HCT116 (cell line): ENCODE results near the gene ACBD4. TPM values are rescaled to one million over a fixed set of nuclear protein-coding genes. Genes with fewer than 3 reads are reported as not detected.

Experiments
- ATAC-seq: fragments of 200-7000 bp; cut with Tn5 transposase; 2 replicates; pipeline ENCODE4 v1.9.1; 2020; ENCODE audit warnings: mild to moderate bottlenecking, moderate library complexity
- BruUV-seq: library from RNA; stranded (reverse); fragments of 400-500 nt; replicated peaks from 2 replicates; lab custom pipeline; 2021; lab: Mats Ljungman, UMichigan
- CTCF ChIA-PET: fragments of 300-600 bp; sonication (Branson Sonifier 250); formaldehyde crosslinking; loops from one replicate; lab custom pipeline; 2021; ENCODE audit warnings: antibody characterized with exemption; lab: Charles Lee
- POLR2A ChIA-PET: fragments of 300-600, 350-600 bp; sonication (Branson Sonifier 250); formaldehyde crosslinking; loops from one replicate; lab custom pipeline; 2021; ENCODE audit warnings: antibody characterized with exemption; lab: Charles Lee
- RAD21 ChIA-PET, 2 experiments: fragments of 300-600 bp; sonication (Branson Sonifier 250); formaldehyde crosslinking; loops; one replicate each; lab custom pipeline; 2023; ENCODE audit warnings: low total read pairs in 2 of 2; ENCODE audit not compliant: uncharacterized antibody in 2 of 2, unreplicated experiment in 2 of 2, low non-redundant PET in 1 of 2; lab: Charles Lee
- DNase-seq: peaks from one replicate; pipeline ENCODE4 v3.0.0-alpha.2; 2010; ENCODE audit warnings: low read depth, low spot score
- H2AFZ ChIP-seq: fragments of 200-600 bp; shearing (Covaris generic), sonication (generic); 2 replicates; pipeline ENCODE4 v1.6.1; 2017; ENCODE audit warnings: low read depth, mixed run types, mixed read lengths, antibody characterized with exemption, low read length; ENCODE audit not compliant: poor library complexity, severe bottlenecking
- H3K27ac ChIP-seq: 2 replicates; pipeline ENCODE4 v1.5.1; 2012; ENCODE audit warnings: low read depth, low read length
- H3K27me3 ChIP-seq: fragments of 200-600 bp; sonication (generic); 2 replicates; pipeline ENCODE4 v1.6.1; 2016; ENCODE audit warnings: mixed run types, low read length, mixed read lengths; ENCODE audit not compliant: insufficient read depth
- H3K36me3 ChIP-seq, 2 experiments: fragments of 200-500 bp in 1 of 2; fragments of 200-600 bp in 1 of 2; sonication (Bioruptor generic) in 1 of 2; sonication (generic) in 1 of 2; 2 replicates each; pipeline versions ENCODE4 v1.5.1 to v1.6.1; 2014 to 2016; ENCODE audit warnings: low read length in 2 of 2, inconsistent platforms in 1 of 2, mixed read lengths in 1 of 2, mixed run types in 1 of 2; ENCODE audit not compliant: insufficient read depth in 2 of 2, control insufficient read depth in 1 of 2
- H3K4me1 ChIP-seq, 2 experiments: fragments of 200-600 bp in 1 of 2; sonication (generic) in 1 of 2; 2 replicates each; pipeline versions ENCODE4 v1.5.1 to v1.6.1; 2012 to 2017; ENCODE audit warnings: low read length in 2 of 2, inconsistent platforms in 1 of 2, mild to moderate bottlenecking in 1 of 2, mixed read lengths in 1 of 2, mixed run types in 1 of 2, moderate library complexity in 1 of 2; ENCODE audit not compliant: insufficient read depth in 2 of 2, control insufficient read depth in 1 of 2
- H3K4me2 ChIP-seq: fragments of 200-600 bp; sonication (generic); 2 replicates; pipeline ENCODE4 v1.6.1; 2017; ENCODE audit warnings: mixed run types, low read length, mixed read lengths
- H3K4me3 ChIP-seq, 2 experiments: fragments of 200-600 bp in 1 of 2; sonication (generic) in 1 of 2; replicated peaks in 1 of 2; 2 replicates each; pipeline ENCODE4 v1.5.1; 2011 to 2016; ENCODE audit warnings: low read length in 2 of 2, control low read depth in 1 of 2, low read depth in 1 of 2, mild to moderate bottlenecking in 1 of 2, mixed read lengths in 1 of 2, mixed run types in 1 of 2
- H3K79me2 ChIP-seq: fragments of 200-600 bp; sonication (generic); 2 replicates; pipeline ENCODE4 v1.6.1; 2017; ENCODE audit warnings: mild to moderate bottlenecking, mixed run types, low read length, moderate library complexity, mixed read lengths; ENCODE audit not compliant: insufficient read depth
- H3K9ac ChIP-seq: fragments of 200-600 bp; sonication (generic); 2 replicates; pipeline ENCODE4 v1.6.1; 2016; ENCODE audit warnings: low read length, mixed read lengths
- H3K9me2 ChIP-seq: fragments of 200-600 bp; sonication (generic), shearing (Covaris generic); 2 replicates; pipeline ENCODE4 v1.6.1; 2017; ENCODE audit warnings: mixed run types, mild to moderate bottlenecking, moderate library complexity; ENCODE audit not compliant: insufficient read depth
- H3K9me3 ChIP-seq, 2 experiments: fragments of 200-500 bp in 1 of 2; fragments of 200-600 bp in 1 of 2; sonication (Bioruptor generic) in 1 of 2; sonication (generic) in 1 of 2; 2 replicates each; pipeline ENCODE4 v1.6.1; 2014 to 2017; ENCODE audit warnings: low read length in 2 of 2, mixed read lengths in 2 of 2, inconsistent platforms in 1 of 2, low read depth in 1 of 2, mild to moderate bottlenecking in 1 of 2, mixed run types in 1 of 2, moderate library complexity in 1 of 2; ENCODE audit not compliant: control insufficient read depth in 1 of 2, insufficient read depth in 1 of 2
- H4K20me1 ChIP-seq: fragments of 200-600 bp; sonication (generic), shearing (Covaris generic); 2 replicates; pipeline ENCODE4 v1.6.1; 2017; ENCODE audit warnings: mixed run types, mild to moderate bottlenecking, moderate library complexity; ENCODE audit not compliant: insufficient read depth
- CEBPB ChIP-seq: IDR thresholded peaks from 2 replicates; pipeline ENCODE4 v1.6.1; 2012; ENCODE audit warnings: low read depth
- CTCF ChIP-seq, 3 experiments: fragments of 200-600 bp in 1 of 3; sonication (generic) in 1 of 3; IDR thresholded peaks in 2 of 3; conservative IDR thresholded peaks in 1 of 3; 2 replicates each; pipeline ENCODE4 v1.5.1; 2012 to 2017; ENCODE audit warnings: low read depth in 2 of 3, low read length in 2 of 3, antibody characterized with exemption in 1 of 3, borderline replicate concordance in 1 of 3, control low read depth in 1 of 3, mild to moderate bottlenecking in 1 of 3, mixed read lengths in 1 of 3, mixed run types in 1 of 3, moderate library complexity in 1 of 3; ENCODE audit not compliant: insufficient read depth in 1 of 3
- ELF1 ChIP-seq: IDR thresholded peaks from 2 replicates; pipeline ENCODE4 v1.6.1; 2012; ENCODE audit warnings: low read depth, borderline replicate concordance
- EZH2 ChIP-seq: fragments of 200-600 bp; sonication (generic); IDR thresholded peaks from 2 replicates; pipeline ENCODE4 v1.6.1; 2017; ENCODE audit warnings: antibody characterized with exemption, mixed run types
- EZH2phosphoT487 ChIP-seq: fragments of 200-600 bp; IDR thresholded peaks from 2 replicates; pipeline ENCODE4 v1.6.1; 2018; ENCODE audit warnings: antibody characterized with exemption, borderline replicate concordance
- POLR2A ChIP-seq: IDR thresholded peaks from 2 replicates; pipeline ENCODE4 v1.7.0; 2011; ENCODE audit warnings: borderline replicate concordance; ENCODE audit not compliant: insufficient read depth, insufficient read length; ENCODE audit errors: extremely low read depth
- POLR2AphosphoS5 ChIP-seq: IDR thresholded peaks from 2 replicates; pipeline ENCODE4 v1.6.1; 2011; ENCODE audit warnings: mild to moderate bottlenecking, low read depth, low read length, moderate library complexity
- SP1 ChIP-seq: IDR thresholded peaks from 2 replicates; pipeline ENCODE4 v1.6.1; 2012; ENCODE audit warnings: low read depth
- SRF ChIP-seq: IDR thresholded peaks from 2 replicates; pipeline ENCODE4 v1.6.1; 2012; ENCODE audit warnings: low read depth
- TCF7L2 ChIP-seq: IDR thresholded peaks from 2 replicates; pipeline ENCODE4 v1.7.0; 2011; ENCODE audit warnings: borderline replicate concordance, inconsistent platforms; ENCODE audit not compliant: insufficient read depth, insufficient read length; ENCODE audit errors: extremely low read depth
- ZFX ChIP-seq: fragments of 450-650 bp; IDR thresholded peaks from 2 replicates; pipeline ENCODE4 v1.6.1; 2017
- intact Hi-C: fragments of 100-400 bp; cut with micrococcal nuclease; formaldehyde crosslinking; loops from 2 replicates; pipeline ENCODE4 v1.10.0; 2022
- total RNA-seq: library from RNA; stranded (reverse); gene quantifications from one replicate; pipeline ENCODE4 v1.2.1, GENCODE V29; 2021; ENCODE audit not compliant: unreplicated experiment
- TF ChIP-seq, protein P1 (sequence below): IDR thresholded peaks from 2 replicates; pipeline ENCODE4 v1.6.1; 2011; ENCODE audit warnings: mild to moderate bottlenecking, low read length, moderate library complexity; ENCODE audit not compliant: insufficient replicate concordance; ENCODE audit errors: extremely low read depth

The ACBD4 gene
- total RNA-seq, 1 experiment from 2014 or later = 13.6 TPM

DNA sequence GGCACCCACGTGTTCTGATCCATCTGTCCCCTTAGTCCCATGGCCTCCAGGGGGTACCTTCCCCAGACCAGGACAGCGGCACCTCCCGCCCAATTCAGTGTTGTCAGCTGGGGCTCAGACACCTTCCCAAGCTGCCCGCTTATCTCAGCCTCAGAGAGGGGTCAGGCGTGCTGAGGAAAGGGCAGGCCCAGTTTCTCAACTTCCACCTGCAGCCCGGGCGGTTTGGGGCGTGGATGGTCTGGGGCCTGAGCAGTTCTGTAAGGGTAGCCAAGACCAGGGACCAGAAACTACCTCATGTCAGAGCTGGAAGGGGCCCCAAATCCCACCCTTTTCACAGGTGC, 8.3 kb upstream of the ACBD4 start:
- Histone ChIP-seq H3K36me3 (no peaks in the 10 kb centered on the region), H3K9me2 (no peaks in the 10 kb centered on the region), H3K9me3 (no peaks in the 10 kb centered on the region), H3K4me2 (peak overlapping the region; percentile 100), H3K4me1 (peaks cover 86 to 93% of the 10 kb centered on the region in 2 experiments), H3K4me3 (peak overlapping the region in 1 of 2 experiments; percentile 47; a peak in 2 of 4 replicates), H2AFZ (no peak overlapping the region), H4K20me1 (no peaks in the 10 kb centered on the region), H3K79me2 (peaks cover 81% of the 10 kb centered on the region), H3K27ac (peak overlapping the region; percentile 89), H3K9ac (peak overlapping the region; percentile 82), H3K27me3 (no peaks in the 10 kb centered on the region)
- no TSS peak for BruUV-seq
- CTCF ChIA-PET = interaction anchor here (1.5 kb wide), 1 partner anchor 8 kb away, joined by 5 read pairs; the partner anchor contains the start of gene ACBD4
- POLR2A ChIA-PET = interaction anchor here (0.7 to 1.0 kb wide), 3 partner anchors 15 to 71 kb away, joined by 3 to 4 read pairs (median 3); partner anchors contain the start of gene HEXIM1
- DNase-seq = no peak
- TF ChIP-seq SP1 (no peak), ELF1 (no peak), POLR2AphosphoS5 (no peak), CTCF (IDR thresholded peaks at IDR 0.05 in 2 of 3, conservative IDR thresholded peaks at IDR 0.05 in 1 of 3; ENCODE audit: borderline replicate concordance in 1 of 3, insufficient read depth in 1 of 3, low read depth in 2 of 3, low read length in 2 of 3) (no peak), TCF7L2 (no peak), SRF (no peak), ZFX (no peak), POLR2A (no peak), EZH2phosphoT487 (no peak), EZH2 (no peak), CEBPB (no peak)
- TF ChIP-seq, protein P1, sequence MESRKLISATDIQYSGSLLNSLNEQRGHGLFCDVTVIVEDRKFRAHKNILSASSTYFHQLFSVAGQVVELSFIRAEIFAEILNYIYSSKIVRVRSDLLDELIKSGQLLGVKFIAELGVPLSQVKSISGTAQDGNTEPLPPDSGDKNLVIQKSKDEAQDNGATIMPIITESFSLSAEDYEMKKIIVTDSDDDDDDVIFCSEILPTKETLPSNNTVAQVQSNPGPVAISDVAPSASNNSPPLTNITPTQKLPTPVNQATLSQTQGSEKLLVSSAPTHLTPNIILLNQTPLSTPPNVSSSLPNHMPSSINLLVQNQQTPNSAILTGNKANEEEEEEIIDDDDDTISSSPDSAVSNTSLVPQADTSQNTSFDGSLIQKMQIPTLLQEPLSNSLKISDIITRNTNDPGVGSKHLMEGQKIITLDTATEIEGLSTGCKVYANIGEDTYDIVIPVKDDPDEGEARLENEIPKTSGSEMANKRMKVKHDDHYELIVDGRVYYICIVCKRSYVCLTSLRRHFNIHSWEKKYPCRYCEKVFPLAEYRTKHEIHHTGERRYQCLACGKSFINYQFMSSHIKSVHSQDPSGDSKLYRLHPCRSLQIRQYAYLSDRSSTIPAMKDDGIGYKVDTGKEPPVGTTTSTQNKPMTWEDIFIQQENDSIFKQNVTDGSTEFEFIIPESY = no peak
- RAD21 ChIA-PET = no interaction called here
- intact Hi-C loops = no loop called here
- ATAC-seq = no peak
